ENCODE measurements around the gene S100PBP.
"Not testable (repeated sequence)": the region's sequence is repeated elsewhere in the genome, so short reads cannot be mapped to it uniquely, and the experiment has no call there.

Gene S100PBP

GRCh38 chr1:32901823-32902534, 84.5 kb downstream of the S100PBP start:
- DNase-seq = no peak

GRCh38 chr1:32902535-32902920, 85.1 kb downstream of the S100PBP start:
- no peak for DNase-seq

GRCh38 chr1:32903991-32904785, 86.7 kb downstream of the S100PBP start:
- no peak for DNase-seq

- DNase-seq = no peak
These were observed 87.3 kb downstream of the S100PBP start for GRCh38 chr1:32904797-32905196.

GRCh38 chr1:32905588-32905987, 88.1 kb downstream of the S100PBP start:
- DNase-seq = not testable (repeated sequence)

GRCh38 chr1:32906654-32907053, 89.2 kb downstream of the S100PBP start:
- DNase-seq = no peak

GRCh38 chr1:32907435-32907834, 90.0 kb downstream of the S100PBP start:
- DNase-seq = no peak

All from NCI-H2081 (cell line).